T-helper 1 cell treated with Interleukin-12 subunit alpha and Interleukin-12 subunit beta and Interleukin-4 antibody, amounts not matched to agents 30 μg/mL and 1 μg/mL, for 36 hours (primary cell): Measurements from ENCODE around the gene HLCS.

Source experiments
- H3K27ac Mint-ChIP-seq: one replicate; pipeline ENCODE4 v1.8.0; 2021; ENCODE audit warnings: mild to moderate bottlenecking, mixed read lengths
- H3K27me3 Mint-ChIP-seq: one replicate; pipeline ENCODE4 v1.8.0; 2021; ENCODE audit warnings: low read depth, mixed read lengths
- H3K36me3 Mint-ChIP-seq: one replicate; pipeline ENCODE4 v1.8.0; 2021; ENCODE audit warnings: low read depth, mixed read lengths
- H3K4me1 Mint-ChIP-seq: one replicate; pipeline ENCODE4 v1.8.0; 2021; ENCODE audit warnings: low read depth, mixed read lengths
- H3K4me3 Mint-ChIP-seq: one replicate; pipeline ENCODE4 v1.8.0; 2021; ENCODE audit warnings: mild to moderate bottlenecking, moderate library complexity, mixed read lengths
- H3K9me3 Mint-ChIP-seq: one replicate; pipeline ENCODE4 v1.8.0; 2021; ENCODE audit warnings: mixed read lengths

HLCS gene

GRCh38 chr21:36743008-36743407, 223.5 kb downstream of the HLCS start:
- Mint-ChIP-seq H3K9me3 (no peaks in the 10 kb centered on the region), H3K4me3 (no peak overlapping the region), H3K4me1 (peaks cover 3% of the 10 kb centered on the region), H3K27me3 (peaks cover 48% of the 10 kb centered on the region), H3K27ac (no peak overlapping the region), H3K36me3 (no peaks in the 10 kb centered on the region)

GRCh38 chr21:36741506-36741905, 225.0 kb downstream of the HLCS start:
- Mint-ChIP-seq H3K4me3 (no peak overlapping the region), H3K4me1 (no peaks in the 10 kb centered on the region), H3K27ac (no peak overlapping the region), H3K27me3 (peaks cover 39% of the 10 kb centered on the region), H3K36me3 (no peaks in the 10 kb centered on the region), H3K9me3 (no peaks in the 10 kb centered on the region)

- Mint-ChIP-seq H3K27ac (no peak overlapping the region), H3K4me3 (no peak overlapping the region), H3K9me3 (no peaks in the 10 kb centered on the region), H3K27me3 (peaks cover 15% of the 10 kb centered on the region), H3K4me1 (no peaks in the 10 kb centered on the region), H3K36me3 (no peaks in the 10 kb centered on the region)
Observed at GRCh38 chr21:36738489-36739126, 227.9 kb downstream of the HLCS start.

- Mint-ChIP-seq H3K27ac (no peak overlapping the region), H3K4me3 (no peak overlapping the region), H3K27me3 (peaks cover 9% of the 10 kb centered on the region), H3K4me1 (no peaks in the 10 kb centered on the region), H3K9me3 (no peaks in the 10 kb centered on the region), H3K36me3 (no peaks in the 10 kb centered on the region)
Observed at GRCh38 chr21:36735724-36736320, 230.6 kb downstream of the HLCS start.

GRCh38 chr21:36735201-36735515, 231.3 kb downstream of the HLCS start:
- Mint-ChIP-seq H3K27me3 (peaks cover 6% of the 10 kb centered on the region), H3K36me3 (no peaks in the 10 kb centered on the region), H3K27ac (no peak overlapping the region), H3K4me3 (no peak overlapping the region), H3K4me1 (no peaks in the 10 kb centered on the region), H3K9me3 (no peaks in the 10 kb centered on the region)

GRCh38 chr21:36734367-36735200, 231.9 kb downstream of the HLCS start:
- Mint-ChIP-seq H3K36me3 (no peaks in the 10 kb centered on the region), H3K4me3 (no peak overlapping the region), H3K27me3 (peaks cover 6% of the 10 kb centered on the region), H3K27ac (no peak overlapping the region), H3K9me3 (no peaks in the 10 kb centered on the region), H3K4me1 (no peaks in the 10 kb centered on the region)

- Mint-ChIP-seq H3K9me3 (no peaks in the 10 kb centered on the region), H3K4me1 (no peaks in the 10 kb centered on the region), H3K36me3 (no peaks in the 10 kb centered on the region), H3K27me3 (peaks cover 2% of the 10 kb centered on the region), H3K4me3 (no peak overlapping the region), H3K27ac (no peak overlapping the region)
Observed at GRCh38 chr21:36733857-36734256, 232.6 kb downstream of the HLCS start.

- no peaks in the 10 kb centered on the region for H3K9me3 Mint-ChIP-seq
- no peaks in the 10 kb centered on the region for H3K4me1 Mint-ChIP-seq
- H3K4me3 Mint-ChIP-seq = no peak overlapping the region
- no peaks in the 10 kb centered on the region for H3K27me3 Mint-ChIP-seq
- no peaks in the 10 kb centered on the region for H3K36me3 Mint-ChIP-seq
- H3K27ac Mint-ChIP-seq = no peak overlapping the region
Observed at GRCh38 chr21:36732761-36733160, 233.7 kb downstream of the HLCS start.

GRCh38 chr21:36732217-36732616, 234.3 kb downstream of the HLCS start:
- H3K36me3 Mint-ChIP-seq = no peaks in the 10 kb centered on the region
- H3K27me3 Mint-ChIP-seq = no peaks in the 10 kb centered on the region
- H3K9me3 Mint-ChIP-seq = no peaks in the 10 kb centered on the region
- no peaks in the 10 kb centered on the region for H3K4me1 Mint-ChIP-seq
- no peak overlapping the region for H3K4me3 Mint-ChIP-seq
- H3K27ac Mint-ChIP-seq = no peak overlapping the region

- H3K36me3 Mint-ChIP-seq = no peaks in the 10 kb centered on the region
- H3K27ac Mint-ChIP-seq = no peak overlapping the region
- H3K4me3 Mint-ChIP-seq = no peak overlapping the region
- no peaks in the 10 kb centered on the region for H3K27me3 Mint-ChIP-seq
- H3K4me1 Mint-ChIP-seq = no peaks in the 10 kb centered on the region
- H3K9me3 Mint-ChIP-seq = no peaks in the 10 kb centered on the region
Observed at GRCh38 chr21:36730291-36731281, 235.9 kb downstream of the HLCS start.

GRCh38 chr21:36729310-36729970, 237.0 kb downstream of the HLCS start:
- no peak overlapping the region for H3K27ac Mint-ChIP-seq
- H3K27me3 Mint-ChIP-seq = no peaks in the 10 kb centered on the region

GRCh38 chr21:36728371-36729111, 237.9 kb downstream of the HLCS start:
- Mint-ChIP-seq H3K9me3 (no peaks in the 10 kb centered on the region), H3K4me3 (no peak overlapping the region), H3K4me1 (no peaks in the 10 kb centered on the region), H3K27me3 (no peaks in the 10 kb centered on the region), H3K36me3 (no peaks in the 10 kb centered on the region), H3K27ac (no peak overlapping the region)

More at GRCh38 chr21:36729310-36729970, 237.0 kb downstream of the HLCS start:
- H3K36me3 Mint-ChIP-seq = no peaks in the 10 kb centered on the region
- H3K9me3 Mint-ChIP-seq = no peaks in the 10 kb centered on the region
- H3K4me3 Mint-ChIP-seq = no peak overlapping the region
- H3K4me1 Mint-ChIP-seq = no peaks in the 10 kb centered on the region

GRCh38 chr21:36727866-36728265, 238.6 kb downstream of the HLCS start:
- no peaks in the 10 kb centered on the region for H3K4me1 Mint-ChIP-seq
- no peaks in the 10 kb centered on the region for H3K36me3 Mint-ChIP-seq
- H3K27ac Mint-ChIP-seq = no peak overlapping the region
- H3K27me3 Mint-ChIP-seq = no peaks in the 10 kb centered on the region
- no peak overlapping the region for H3K4me3 Mint-ChIP-seq
- H3K9me3 Mint-ChIP-seq = no peaks in the 10 kb centered on the region
